ENCODE data around the gene PLIN3. TPM values are rescaled to one million over a fixed set of nuclear protein-coding genes. Genes with fewer than 3 reads are reported as not detected.

Gene PLIN3
- total RNA-seq, 1 experiment from 2014 or later, result 207 TPM

DNA sequence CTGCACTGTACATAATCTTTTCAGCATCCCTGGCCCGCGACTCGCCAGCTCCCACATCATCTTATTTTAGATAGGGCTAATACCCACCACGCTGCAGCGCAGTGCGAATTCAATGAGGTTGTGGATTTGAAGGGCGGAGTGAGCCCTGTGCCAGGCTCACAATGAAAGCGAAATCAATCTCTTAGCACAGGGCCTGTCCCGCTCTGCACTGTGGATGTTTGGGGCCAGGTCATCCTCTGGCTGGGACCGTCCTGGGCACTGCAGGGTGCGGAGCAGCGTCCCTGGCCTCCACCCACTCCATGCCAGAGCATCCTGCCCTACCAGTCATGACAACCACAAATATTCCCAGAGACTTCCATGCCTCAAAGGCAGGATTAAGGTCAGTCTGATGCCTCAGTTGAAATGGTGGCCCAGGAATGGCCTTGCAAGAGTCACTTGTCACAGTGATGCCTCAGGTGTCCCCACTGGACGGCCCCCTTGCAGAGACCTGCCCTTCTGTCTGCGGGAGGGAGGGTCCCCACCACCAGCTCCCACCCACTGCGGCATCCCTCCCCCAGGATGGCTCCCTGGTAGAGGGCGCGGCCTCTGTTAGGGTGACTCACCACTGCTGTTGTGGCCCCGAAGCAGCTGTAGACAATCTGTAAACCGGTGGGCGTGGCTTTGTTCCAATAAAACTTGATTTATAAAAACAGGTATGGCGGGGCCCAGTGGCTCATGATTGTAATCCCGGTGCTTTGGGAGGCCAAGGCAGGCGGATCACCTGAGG, 47.5 kb upstream of the PLIN3 start:
- BruUV-seq (replicated peaks), result no TSS peak
- TF ChIP-seq, protein P1, sequence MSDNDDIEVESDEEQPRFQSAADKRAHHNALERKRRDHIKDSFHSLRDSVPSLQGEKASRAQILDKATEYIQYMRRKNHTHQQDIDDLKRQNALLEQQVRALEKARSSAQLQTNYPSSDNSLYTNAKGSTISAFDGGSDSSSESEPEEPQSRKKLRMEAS (IDR thresholded peaks at IDR 0.05), result peak; percentile 81
- TF ChIP-seq, protein P2, sequence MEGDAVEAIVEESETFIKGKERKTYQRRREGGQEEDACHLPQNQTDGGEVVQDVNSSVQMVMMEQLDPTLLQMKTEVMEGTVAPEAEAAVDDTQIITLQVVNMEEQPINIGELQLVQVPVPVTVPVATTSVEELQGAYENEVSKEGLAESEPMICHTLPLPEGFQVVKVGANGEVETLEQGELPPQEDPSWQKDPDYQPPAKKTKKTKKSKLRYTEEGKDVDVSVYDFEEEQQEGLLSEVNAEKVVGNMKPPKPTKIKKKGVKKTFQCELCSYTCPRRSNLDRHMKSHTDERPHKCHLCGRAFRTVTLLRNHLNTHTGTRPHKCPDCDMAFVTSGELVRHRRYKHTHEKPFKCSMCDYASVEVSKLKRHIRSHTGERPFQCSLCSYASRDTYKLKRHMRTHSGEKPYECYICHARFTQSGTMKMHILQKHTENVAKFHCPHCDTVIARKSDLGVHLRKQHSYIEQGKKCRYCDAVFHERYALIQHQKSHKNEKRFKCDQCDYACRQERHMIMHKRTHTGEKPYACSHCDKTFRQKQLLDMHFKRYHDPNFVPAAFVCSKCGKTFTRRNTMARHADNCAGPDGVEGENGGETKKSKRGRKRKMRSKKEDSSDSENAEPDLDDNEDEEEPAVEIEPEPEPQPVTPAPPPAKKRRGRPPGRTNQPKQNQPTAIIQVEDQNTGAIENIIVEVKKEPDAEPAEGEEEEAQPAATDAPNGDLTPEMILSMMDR (IDR thresholded peaks at IDR 0.05 in 2 of 3, conservative IDR thresholded peaks at IDR 0.05 in 1 of 3; ENCODE audit: borderline replicate concordance in 1 of 3, insufficient read depth in 1 of 3, low read depth in 2 of 3, low read length in 2 of 3), result no peak
- TF ChIP-seq EZH2phosphoT487 (IDR thresholded peaks at IDR 0.05; ENCODE audit: borderline replicate concordance) (no peak), TCF7L2 (IDR thresholded peaks at IDR 0.05; ENCODE audit: borderline replicate concordance, extremely low read depth, insufficient read depth, insufficient read length) (no peak), SP1 (IDR thresholded peaks at IDR 0.05; ENCODE audit: low read depth) (peak; percentile 86), FOSL1 (IDR thresholded peaks at IDR 0.05; ENCODE audit: low read depth) (peak; percentile 88), SRF (IDR thresholded peaks at IDR 0.05; ENCODE audit: low read depth) (no peak), YY1 (IDR thresholded peaks at IDR 0.05; ENCODE audit: extremely low read depth, insufficient replicate concordance, low read depth, low read length) (peak; percentile 39), RAD21 (IDR thresholded peaks at IDR 0.05; ENCODE audit: low read depth) (no peak), ELF1 (IDR thresholded peaks at IDR 0.05; ENCODE audit: borderline replicate concordance, low read depth) (no peak), ZNF274 (IDR thresholded peaks at IDR 0.05; ENCODE audit: low read depth, low read length) (no peak), EZH2 (IDR thresholded peaks at IDR 0.05) (no peak), JUND (IDR thresholded peaks at IDR 0.05) (peak; percentile 91), SIN3A (IDR thresholded peaks at IDR 0.05; ENCODE audit: low read depth) (0 out of 2 replicates have a peak, but pooled peaks have one; percentile 41)
- TF ChIP-seq, protein P3, sequence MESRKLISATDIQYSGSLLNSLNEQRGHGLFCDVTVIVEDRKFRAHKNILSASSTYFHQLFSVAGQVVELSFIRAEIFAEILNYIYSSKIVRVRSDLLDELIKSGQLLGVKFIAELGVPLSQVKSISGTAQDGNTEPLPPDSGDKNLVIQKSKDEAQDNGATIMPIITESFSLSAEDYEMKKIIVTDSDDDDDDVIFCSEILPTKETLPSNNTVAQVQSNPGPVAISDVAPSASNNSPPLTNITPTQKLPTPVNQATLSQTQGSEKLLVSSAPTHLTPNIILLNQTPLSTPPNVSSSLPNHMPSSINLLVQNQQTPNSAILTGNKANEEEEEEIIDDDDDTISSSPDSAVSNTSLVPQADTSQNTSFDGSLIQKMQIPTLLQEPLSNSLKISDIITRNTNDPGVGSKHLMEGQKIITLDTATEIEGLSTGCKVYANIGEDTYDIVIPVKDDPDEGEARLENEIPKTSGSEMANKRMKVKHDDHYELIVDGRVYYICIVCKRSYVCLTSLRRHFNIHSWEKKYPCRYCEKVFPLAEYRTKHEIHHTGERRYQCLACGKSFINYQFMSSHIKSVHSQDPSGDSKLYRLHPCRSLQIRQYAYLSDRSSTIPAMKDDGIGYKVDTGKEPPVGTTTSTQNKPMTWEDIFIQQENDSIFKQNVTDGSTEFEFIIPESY (IDR thresholded peaks at IDR 0.05; ENCODE audit: extremely low read depth, insufficient replicate concordance, low read length), result no peak
- TF ChIP-seq, protein P4, sequence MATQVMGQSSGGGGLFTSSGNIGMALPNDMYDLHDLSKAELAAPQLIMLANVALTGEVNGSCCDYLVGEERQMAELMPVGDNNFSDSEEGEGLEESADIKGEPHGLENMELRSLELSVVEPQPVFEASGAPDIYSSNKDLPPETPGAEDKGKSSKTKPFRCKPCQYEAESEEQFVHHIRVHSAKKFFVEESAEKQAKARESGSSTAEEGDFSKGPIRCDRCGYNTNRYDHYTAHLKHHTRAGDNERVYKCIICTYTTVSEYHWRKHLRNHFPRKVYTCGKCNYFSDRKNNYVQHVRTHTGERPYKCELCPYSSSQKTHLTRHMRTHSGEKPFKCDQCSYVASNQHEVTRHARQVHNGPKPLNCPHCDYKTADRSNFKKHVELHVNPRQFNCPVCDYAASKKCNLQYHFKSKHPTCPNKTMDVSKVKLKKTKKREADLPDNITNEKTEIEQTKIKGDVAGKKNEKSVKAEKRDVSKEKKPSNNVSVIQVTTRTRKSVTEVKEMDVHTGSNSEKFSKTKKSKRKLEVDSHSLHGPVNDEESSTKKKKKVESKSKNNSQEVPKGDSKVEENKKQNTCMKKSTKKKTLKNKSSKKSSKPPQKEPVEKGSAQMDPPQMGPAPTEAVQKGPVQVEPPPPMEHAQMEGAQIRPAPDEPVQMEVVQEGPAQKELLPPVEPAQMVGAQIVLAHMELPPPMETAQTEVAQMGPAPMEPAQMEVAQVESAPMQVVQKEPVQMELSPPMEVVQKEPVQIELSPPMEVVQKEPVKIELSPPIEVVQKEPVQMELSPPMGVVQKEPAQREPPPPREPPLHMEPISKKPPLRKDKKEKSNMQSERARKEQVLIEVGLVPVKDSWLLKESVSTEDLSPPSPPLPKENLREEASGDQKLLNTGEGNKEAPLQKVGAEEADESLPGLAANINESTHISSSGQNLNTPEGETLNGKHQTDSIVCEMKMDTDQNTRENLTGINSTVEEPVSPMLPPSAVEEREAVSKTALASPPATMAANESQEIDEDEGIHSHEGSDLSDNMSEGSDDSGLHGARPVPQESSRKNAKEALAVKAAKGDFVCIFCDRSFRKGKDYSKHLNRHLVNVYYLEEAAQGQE (IDR thresholded peaks at IDR 0.05; ENCODE audit: low read depth), result no peak
- TF ChIP-seq, protein P5, sequence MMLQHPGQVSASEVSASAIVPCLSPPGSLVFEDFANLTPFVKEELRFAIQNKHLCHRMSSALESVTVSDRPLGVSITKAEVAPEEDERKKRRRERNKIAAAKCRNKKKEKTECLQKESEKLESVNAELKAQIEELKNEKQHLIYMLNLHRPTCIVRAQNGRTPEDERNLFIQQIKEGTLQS (IDR thresholded peaks at IDR 0.05), result no peak

More for the DNA sequence above, 47.5 kb upstream of the PLIN3 start:
- H3K27me3 ChIP-seq (ENCODE audit: insufficient read depth, low read length), result no peaks in the 10 kb centered on the region
- peaks cover 22% of the 10 kb centered on the region; the same call in 1 of the 2 replicates for H4K20me1 ChIP-seq (ENCODE audit: insufficient read depth)
- no peaks in the 10 kb centered on the region for H3K9me2 ChIP-seq (ENCODE audit: insufficient read depth)
- peak overlapping the region; percentile 100 for H3K4me2 ChIP-seq (ENCODE audit: low read length)
- ATAC-seq, result peak; percentile 77
- POLR2A ChIA-PET, result interaction anchor here (1.0 to 6.3 kb wide), 4 partner anchors 12 to 54 kb away, joined by 3 to 54 read pairs (median 5); partner anchors contain the start of genes ARRDC5, KDM4B and PLIN3
- H3K79me2 ChIP-seq (ENCODE audit: insufficient read depth, low read length), result peaks cover 96% of the 10 kb centered on the region
- DNase-seq (ENCODE audit: low read depth, low spot score), result peak; percentile 76
- H3K9ac ChIP-seq (ENCODE audit: low read length), result peak overlapping the region; percentile 98
- CTCF ChIA-PET, result interaction anchor here (1.0 to 4.3 kb wide), 6 partner anchors 14 to 124 kb away, joined by 3 to 55 read pairs (median 4); no protein-coding TSS in a partner anchor
- no peak overlapping the region for H2AFZ ChIP-seq (ENCODE audit: low read depth, low read length, poor library complexity, severe bottlenecking)
- RAD21 ChIA-PET (ENCODE audit: low non-redundant PET in 1 of 2, low total read pairs in 2 of 2, uncharacterized antibody in 2 of 2, unreplicated experiment in 2 of 2), result no interaction called here
- intact Hi-C loops (cut with micrococcal nuclease), result loop anchor here (5.0 to 10.0 kb wide), 2 partner anchors 52 to 120 kb away; partner anchors contain the start of gene KDM4B
- H3K36me3 ChIP-seq (ENCODE audit: control insufficient read depth in 1 of 2, insufficient read depth in 2 of 2, low read length in 2 of 2), result peaks cover 2 to 53% of the 10 kb centered on the region in 2 experiments; a peak in 2 of 4 replicates
- peak overlapping the region in 1 of 2 experiments; percentile 47; a peak in 2 of 4 replicates for H3K4me3 ChIP-seq (replicated peaks in 1 of 2; ENCODE audit: low read depth in 1 of 2, low read length in 2 of 2)
- H3K27ac ChIP-seq (ENCODE audit: low read depth, low read length), result peak overlapping the region; percentile 98
- H3K9me3 ChIP-seq (ENCODE audit: control insufficient read depth in 1 of 2, insufficient read depth in 1 of 2, low read depth in 1 of 2, low read length in 2 of 2), result no peaks in the 10 kb centered on the region
- peaks cover 52 to 75% of the 10 kb centered on the region in 2 experiments for H3K4me1 ChIP-seq (ENCODE audit: control insufficient read depth in 1 of 2, insufficient read depth in 2 of 2, low read length in 2 of 2)
